Measurements from ENCODE around the gene TMCO4.
A peak's percentile ranks its signal among the peaks of the same experiment; 100 is the strongest.

TMCO4 gene

DNA sequence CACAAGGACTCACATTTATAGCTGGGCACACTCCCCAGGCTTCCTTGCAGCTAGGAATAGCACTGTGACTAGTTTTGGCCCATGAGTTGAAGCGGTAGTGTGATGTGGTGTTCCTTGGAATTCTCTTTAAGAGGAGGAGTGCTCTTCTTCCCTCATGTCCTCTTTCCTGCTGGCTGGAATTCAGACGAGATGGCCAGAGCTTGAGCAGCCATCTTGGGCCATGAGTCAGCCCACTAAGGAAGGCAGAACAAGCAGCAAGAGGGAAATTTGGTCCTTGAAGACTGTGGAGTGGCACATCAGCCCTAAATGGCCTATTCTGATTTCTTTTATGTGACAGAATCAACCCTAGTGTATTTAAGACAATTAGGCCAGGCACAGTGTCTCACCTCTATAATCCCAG is 115.0 kb downstream of the TMCO4 start:
- no peak for DNase-seq (ENCODE audit: low spot score)

DNA sequence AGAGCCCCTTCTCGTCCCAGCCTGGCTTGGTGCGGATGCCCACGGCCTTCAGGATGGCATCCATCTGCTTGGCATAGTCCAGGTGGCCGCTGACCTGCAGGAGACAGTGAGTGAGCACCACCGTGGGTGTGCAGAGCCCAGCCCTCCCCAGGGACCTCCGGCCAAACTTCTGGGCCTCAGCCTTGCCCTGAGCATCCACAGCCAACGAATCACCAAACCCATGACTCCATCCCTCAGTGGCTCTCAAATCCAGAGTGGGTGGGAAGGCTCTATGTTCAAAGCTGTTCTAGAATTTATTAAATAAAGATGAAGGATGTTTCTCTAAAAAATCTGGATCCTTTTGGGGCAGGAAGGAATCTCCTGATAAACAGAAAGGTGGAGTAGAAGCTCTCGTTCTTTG is 116.4 kb downstream of the TMCO4 start:
- no peak for DNase-seq (ENCODE audit: low spot score)

DNA sequence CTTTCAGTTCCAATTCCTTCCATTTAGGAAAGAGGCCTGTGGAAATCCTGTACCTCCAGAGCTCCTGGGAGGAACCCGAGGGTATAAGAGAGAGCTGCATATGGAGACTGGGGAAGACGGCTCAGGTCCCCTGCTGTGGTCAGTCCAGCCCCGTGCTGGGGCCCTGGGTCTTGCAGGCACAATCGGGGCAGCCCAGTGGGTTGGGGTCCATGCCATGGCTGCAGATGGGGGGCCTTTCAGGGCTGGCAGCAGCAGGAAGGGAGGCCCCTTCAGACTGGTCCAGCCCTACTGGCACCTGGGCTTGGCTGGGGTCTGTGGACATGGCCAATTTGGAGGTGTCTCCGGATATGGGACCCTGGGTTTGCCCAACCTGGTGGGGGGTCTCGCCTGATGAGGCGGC is 116.8 kb downstream of the TMCO4 start:
- DNase-seq (ENCODE audit: low spot score) = no peak

DNA sequence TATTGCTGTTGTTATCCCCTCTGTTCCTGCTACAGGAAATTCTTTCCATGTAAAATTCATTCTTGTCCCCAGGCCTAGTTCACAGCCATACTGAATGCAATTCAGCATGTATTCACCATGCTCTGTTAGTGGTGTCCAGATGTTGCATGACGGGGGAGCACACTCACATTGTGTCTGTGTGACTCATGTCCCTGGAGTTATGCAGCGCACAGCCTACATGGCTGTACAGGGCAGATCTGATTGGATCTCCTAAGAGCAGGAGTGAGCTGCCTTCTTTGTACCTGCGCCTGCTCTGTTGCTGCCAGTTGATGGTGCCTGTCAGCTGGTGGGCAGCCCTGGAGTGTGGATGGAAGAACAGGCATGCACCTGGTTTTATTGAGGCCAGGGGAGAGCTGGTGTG is 117.5 kb downstream of the TMCO4 start:
- no peak for DNase-seq (ENCODE audit: low spot score)

DNA sequence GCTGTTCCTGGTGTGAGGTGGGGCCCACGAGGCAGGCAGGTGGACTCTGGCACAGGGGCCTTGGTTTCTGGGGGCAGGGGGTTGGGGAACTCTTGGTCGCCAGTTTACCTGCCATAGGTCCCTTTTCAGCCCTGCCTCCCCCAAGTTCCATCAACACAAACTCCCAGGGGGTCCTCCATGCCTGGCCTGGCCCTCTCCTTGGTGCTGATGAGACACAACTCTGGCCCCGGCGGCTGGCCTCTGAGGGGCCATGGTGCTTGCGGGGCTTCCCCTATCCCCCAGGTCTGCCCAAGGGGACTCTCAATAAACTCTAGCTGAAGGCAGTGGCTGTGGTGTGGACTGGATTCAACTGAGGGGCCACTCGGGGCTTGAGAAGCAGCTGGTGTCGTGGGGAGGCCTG is 119.1 kb downstream of the TMCO4 start:
- no peak for DNase-seq (ENCODE audit: low spot score)

DNA sequence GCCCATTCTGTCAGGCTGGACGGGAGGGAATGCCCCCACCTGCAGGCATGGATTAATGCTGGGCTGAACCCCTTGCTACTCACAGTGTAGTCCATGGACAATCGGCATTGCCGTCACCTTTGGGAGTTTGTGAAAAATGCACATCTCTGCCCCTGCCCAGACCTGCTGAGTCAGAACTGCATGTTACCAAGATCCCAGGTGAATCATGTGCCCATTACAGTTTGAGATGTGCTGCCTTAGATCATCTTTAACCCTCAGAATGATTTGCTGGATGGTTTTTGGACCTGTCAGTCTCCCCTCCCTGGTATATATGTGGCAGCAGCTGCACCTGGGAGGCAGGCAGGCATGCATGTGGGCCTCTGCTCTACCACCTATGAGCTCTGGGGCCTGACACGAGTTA is 120.0 kb downstream of the TMCO4 start:
- DNase-seq (ENCODE audit: low spot score) = no peak

DNA sequence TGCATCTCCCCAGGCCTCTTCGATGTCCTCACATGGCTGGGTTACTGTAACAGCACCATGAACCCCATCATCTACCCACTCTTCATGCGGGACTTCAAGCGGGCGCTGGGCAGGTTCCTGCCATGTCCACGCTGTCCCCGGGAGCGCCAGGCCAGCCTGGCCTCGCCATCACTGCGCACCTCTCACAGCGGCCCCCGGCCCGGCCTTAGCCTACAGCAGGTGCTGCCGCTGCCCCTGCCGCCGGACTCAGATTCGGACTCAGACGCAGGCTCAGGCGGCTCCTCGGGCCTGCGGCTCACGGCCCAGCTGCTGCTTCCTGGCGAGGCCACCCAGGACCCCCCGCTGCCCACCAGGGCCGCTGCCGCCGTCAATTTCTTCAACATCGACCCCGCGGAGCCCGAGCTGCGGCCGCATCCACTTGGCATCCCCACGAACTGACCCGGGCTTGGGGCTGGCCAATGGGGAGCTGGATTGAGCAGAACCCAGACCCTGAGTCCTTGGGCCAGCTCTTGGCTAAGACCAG is 120.7 kb downstream of the TMCO4 start:
- no peak for DNase-seq (ENCODE audit: low spot score)

DNA sequence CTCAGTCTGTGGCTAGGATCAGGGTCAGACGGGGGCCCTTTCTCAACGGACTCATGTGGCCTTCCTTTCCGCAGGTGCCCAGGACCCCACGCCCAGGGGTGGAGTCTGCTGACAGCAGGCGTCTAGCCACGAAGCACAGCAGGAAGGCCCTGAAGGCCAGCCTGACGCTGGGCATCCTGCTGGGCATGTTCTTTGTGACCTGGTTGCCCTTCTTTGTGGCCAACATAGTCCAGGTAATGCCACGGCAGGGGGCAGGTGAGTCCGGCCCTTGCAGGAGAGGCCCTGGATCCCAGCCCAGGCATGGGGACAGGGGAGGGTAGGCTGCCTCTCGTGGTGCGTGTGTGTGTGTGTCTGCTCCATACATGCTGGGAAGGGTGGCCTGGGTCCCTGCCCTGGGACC is 121.2 kb downstream of the TMCO4 start:
- no peak for DNase-seq (ENCODE audit: low spot score)

DNA sequence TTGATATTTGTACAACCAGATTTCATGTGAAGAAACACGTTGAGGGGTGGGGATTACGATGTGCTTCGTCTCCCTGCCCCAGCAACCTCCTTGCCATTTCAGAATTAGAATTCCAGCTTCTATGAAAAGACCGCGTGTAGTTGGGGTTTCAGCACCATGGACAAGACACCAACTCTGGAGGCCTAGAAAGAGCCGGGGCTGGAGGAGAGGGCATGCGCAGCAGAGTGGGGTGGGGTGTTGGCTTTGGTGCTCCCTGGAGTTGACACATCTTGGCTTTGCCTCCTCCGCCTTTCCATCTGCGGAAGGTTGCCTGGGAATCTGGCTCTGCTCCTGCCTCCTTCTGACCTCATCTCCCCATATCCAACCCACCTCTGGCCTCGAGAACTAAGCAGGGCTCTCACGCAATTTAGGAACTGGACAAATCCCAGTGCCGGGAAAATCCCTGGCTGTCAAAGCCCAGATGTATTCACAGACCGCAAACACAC is 123.2 kb downstream of the TMCO4 start:
- no peak for DNase-seq (ENCODE audit: low spot score)

DNA sequence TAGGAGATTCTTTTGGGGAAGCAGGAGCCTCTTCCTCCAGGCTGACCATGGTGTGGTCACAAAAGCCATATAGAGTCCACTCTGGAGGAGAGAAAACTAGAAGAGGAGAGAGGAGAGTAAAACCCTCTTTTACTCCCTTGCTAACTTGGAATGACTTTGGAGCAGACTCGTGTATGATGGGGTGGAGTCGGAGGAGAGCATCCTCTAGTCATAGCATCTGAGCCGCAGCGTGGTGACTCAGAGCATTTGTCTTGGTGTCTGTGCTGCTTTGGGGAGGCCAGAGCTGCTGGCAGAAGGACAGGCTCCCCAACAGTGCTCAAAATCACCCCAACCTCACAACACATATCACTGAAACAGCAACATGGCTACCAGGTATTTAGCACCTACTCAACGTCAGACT is 123.9 kb downstream of the TMCO4 start:
- DNase-seq (ENCODE audit: low spot score) = no peak

DNA sequence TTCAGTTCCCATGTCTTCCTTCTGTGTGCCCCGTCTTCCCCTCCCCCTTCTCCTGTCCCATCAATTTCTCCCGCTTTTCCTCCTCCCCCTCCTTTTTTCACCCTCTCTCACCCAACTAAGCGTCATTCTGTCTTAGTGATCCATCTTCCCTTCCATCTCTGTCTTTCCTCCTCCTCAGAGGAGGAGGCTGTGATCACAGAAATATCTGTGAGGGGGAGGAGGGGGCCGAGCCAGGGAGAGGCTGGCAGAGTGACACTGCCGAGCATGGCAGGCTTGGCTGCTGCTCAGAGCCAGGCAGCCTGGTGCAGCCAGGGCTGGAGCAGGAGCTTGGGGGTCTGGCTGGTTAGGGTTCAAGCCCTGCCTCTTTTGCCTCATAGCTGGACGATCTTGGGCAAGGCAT is 127.5 kb downstream of the TMCO4 start:
- no peak for DNase-seq (ENCODE audit: low spot score)

DNA sequence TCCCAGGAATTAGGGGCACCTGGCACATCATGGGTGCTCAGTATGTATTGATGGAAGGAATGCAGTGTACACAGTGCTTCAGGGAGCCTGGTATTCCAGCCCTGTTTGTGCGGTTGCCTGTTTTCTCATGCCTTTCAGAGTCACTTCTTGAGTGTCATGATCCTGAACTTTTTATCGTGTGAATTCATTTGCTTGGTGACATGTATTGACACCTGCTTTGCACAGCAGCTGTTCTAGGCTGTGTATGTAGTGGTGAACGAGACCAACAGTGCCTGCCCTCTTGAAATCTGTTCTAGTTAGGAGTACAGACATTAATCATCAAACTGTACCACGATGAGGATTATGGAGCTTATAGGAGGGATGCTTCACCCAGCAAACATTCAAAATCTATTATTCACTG is 128.9 kb downstream of the TMCO4 start:
- no peak for DNase-seq (ENCODE audit: low spot score)

DNA sequence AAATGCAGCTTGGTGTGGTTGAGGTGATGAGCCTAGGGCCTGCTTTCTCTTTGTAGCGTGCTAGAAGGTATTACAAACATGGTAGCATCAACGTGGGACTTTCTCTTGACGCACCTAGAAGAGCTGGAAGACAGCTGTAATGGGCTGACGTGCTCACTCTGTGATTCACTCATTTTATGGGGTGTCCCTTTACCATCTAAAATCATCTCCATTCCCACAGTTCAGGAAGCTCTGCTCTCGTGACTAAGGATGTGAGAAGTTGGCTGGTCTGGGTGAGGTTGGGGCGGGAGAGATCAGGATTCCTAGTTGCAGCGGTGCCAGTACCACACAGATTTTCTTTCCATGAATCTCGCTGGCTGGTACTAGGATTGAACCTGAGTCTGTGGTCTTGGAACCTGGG is 130.8 kb downstream of the TMCO4 start:
- no peak for DNase-seq (ENCODE audit: low spot score)

DNA sequence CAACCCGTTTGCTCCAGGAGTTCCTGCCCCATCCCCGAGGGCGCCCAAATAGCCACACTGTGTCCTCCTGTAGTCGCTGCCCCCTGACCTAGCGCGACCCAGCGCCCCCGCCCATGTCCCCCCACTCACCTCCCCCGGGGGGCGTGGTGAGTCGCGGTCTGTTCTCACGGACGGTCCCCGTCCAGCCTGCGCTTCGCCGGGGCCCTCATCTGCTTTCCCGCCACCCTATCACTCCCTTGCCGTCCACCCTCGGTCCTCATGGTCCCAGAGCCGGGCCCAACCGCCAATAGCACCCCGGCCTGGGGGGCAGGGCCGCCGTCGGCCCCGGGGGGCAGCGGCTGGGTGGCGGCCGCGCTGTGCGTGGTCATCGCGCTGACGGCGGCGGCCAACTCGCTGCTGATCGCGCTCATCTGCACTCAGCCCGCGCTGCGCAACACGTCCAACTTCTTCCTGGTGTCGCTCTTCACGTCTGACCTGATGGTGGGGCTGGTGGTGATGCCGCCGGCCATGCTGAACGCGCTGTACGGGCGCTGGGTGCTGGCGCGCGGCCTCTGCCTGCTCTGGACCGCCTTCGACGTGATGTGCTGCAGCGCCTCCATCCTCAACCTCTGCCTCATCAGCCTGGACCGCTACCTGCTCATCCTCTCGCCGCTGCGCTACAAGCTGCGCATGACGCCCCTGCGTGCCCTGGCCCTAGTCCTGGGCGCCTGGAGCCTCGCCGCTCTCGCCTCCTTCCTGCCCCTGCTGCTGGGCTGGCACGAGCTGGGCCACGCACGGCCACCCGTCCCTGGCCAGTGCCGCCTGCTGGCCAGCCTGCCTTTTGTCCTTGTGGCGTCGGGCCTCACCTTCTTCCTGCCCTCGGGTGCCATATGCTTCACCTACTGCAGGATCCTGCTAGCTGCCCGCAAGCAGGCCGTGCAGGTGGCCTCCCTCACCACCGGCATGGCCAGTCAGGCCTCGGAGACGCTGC is 133.9 kb downstream of the TMCO4 start:
- DNase-seq (ENCODE audit: low spot score) = no peak

DNA sequence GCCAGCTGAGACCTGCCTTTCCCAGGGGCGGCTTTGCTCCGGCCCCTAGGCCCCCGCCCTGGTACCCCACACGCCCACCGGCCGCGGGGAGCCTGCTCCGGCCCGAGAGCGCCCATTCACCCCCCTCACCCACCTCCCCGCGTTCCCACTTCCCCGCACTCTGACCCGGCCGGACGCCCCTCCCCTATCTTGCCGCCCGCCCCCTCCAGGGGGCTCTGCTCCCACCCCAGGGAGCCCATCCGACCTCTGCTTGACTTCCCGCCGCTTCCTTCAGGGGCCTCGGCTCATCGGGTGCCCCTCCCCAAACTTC is 134.6 kb downstream of the TMCO4 start:
- no peak for DNase-seq (ENCODE audit: low spot score)

DNA sequence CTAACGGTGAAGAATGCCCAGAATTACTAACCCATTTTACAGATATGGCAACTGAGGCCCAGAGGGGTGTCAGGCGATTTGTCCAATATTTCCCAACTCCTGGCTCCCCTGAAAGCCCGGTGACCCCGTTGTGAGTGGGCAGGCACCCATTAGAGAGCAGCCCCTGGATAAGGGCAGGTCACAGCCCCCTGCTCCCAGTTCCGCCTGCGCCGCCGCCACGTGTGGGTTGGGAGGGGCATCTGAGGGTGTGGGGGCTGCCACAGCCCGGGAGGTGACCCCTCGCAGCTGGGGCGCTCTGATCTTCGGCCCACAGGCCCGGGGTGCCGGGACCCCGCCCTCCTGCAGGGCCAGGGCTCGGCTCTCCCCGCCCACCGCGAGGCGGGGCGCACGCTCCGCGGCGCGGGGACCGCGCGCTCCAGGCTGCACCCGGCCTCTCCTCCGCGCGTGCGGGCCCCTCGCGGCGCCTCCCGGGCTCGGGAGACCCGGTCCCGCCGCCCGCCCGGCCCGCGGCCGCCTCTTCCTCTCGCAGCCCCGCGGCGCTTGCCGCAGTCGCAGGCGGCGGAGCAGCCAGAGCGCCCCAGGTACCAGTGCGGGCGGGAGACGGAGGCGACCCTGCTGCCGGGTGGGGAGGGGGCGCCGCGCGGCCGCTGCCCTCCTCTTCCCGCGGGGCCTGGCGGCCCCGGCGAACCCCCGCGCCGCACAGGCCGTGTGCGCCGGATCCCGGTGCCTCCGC is 135.1 kb downstream of the TMCO4 start, which contains the start of gene HTR6:
Gene HTR6, plus strand, starts transcription at position 423 of the 733 bp plus-strand sequence. CDS start 879 bp downstream, outside the sequence.
- DNase-seq (ENCODE audit: low spot score) = no peak

DNA sequence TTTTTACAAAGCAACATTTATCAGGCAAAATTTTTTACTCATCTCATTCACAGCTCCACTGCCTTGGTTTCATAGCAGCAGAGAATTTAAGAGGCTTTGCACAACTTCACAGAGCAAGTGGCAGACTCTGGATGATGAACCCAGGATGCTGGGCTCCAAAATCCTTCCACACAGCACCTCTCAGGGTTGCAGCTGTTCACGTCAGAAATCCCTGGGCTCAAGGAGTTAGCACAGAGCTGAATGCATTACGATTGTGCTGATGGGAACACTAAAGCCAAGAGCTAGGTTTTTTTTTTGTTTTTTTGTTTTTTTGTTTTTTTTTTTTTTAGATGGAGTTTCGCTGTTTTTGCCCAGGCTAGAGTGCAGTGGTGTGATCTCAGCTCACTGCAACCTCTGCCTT is 137.4 kb downstream of the TMCO4 start:
- no peak for DNase-seq (ENCODE audit: low spot score)

DNA sequence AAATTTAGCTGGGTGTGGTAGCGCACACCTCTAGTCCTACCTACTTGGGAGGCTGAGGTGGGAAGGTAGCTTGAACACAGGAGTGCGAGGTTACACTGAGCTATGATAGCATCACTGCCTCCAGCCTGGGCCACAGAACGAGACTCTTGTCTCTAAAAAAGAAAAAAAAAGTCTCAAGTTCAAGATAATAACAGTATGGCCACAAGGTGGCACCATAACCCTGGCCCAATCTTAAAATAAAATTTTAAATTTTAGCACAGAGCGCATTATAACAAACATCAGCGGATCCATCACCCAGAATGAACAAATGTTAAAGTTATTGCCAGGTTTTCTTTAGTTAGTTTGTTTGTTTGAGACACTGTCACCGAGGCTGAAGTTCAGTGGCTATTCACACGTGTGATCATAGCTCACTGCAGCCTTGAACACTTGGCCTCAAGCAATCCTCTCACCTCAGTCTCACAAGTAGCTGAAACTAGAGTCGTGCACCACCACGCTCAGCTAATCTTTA is 137.9 kb downstream of the TMCO4 start:
- DNase-seq (ENCODE audit: low spot score) = peak; percentile 35

DNA sequence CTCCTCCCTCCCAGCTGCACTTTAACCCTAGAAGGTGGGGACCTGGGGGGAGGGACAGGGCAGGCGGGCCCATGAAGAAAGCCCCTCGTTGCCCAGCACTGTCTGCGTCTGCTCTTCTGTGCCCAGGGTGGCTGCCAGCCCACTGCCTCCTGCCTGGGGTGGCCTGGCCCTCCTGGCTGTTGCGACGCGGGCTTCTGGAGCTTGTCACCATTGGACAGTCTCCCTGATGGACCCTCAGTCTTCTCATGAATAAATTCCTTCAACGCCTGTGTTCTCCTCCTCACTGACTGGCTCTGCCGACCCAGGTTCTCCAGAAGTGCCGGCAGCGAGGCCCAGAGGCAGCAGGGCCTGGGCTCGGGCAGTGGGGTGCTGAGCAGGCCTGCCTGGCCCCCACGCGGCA is 141.5 kb downstream of the TMCO4 start:
- DNase-seq (ENCODE audit: low spot score) = no peak

DNA sequence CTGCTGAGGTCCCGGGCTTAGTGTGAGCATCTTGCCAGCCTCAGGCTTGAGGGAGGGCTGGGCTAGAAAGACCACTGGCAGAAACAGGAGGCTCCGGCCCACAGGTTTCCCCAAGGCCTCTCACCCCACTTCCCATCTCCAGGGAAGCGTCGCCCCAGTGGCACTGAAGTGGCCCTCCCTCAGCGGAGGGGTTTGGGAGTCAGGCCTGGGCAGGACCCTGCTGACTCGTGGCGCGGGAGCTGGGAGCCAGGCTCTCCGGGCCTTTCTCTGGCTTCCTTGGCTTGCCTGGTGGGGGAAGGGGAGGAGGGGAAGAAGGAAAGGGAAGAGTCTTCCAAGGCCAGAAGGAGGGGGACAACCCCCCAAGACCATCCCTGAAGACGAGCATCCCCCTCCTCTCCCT is 142.2 kb downstream of the TMCO4 start:
- no peak for DNase-seq (ENCODE audit: low spot score)

DNA sequence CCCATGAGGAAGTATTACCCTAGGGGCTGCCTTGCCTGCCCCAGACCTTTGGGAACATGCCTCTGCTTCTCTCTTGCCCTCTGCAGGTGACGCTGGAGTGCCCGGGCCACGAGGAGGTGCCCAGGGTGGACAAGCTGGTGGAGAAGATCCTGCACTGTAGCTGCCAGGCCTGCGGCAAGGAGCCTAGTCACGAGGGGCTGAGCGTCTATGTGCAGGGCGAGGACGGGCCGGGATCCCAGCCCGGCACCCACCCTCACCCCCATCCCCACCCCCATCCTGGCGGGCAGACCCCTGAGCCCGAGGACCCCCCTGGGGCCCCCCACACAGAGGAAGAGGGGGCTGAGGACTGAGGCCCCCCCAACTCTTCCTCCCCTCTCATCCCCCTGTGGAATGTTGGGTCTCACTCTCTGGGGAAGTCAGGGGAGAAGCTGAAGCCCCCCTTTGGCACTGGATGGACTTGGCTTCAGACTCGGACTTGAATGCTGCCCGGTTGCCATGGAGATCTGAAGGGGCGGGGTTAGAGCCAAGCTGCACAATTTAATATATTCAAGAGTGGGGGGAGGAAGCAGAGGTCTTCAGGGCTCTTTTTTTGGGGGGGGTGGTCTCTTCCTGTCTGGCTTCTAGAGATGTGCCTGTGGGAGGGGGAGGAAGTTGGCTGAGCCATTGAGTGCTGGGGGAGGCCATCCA is 142.8 kb downstream of the TMCO4 start:
- DNase-seq (ENCODE audit: low spot score) = no peak

DNA sequence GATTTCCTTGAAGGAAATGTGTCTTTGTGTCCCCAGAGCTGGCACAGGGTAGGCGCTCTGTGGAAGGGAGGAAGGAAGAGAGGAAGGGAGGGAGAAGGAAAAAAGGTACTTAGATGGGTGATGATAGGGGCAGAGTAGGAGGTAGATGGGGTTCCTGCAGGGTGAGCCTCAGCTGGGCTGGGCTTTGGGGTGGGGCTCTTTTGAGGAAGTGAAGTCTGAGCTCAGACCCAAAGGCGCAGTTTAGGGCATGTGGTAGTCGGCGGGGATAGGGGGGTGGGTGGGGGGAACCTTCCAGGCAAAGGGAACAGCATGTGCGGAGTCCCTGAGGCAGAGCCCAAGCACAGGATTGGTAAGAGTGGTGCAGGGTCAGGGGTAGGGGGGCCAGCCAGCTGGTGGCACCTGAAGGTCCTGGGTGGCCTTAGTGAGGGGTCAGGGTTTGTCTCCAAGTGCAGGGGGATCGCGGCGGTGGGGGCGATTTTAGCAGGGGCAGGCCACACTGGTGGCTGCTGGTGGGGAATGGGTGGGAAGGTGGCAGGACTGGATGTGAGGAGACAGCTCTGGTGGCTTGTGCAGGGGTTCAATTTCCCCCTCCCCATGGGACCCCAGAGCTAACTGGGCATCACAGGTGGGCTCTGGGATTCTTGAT is 143.5 kb downstream of the TMCO4 start:
- DNase-seq (ENCODE audit: low spot score) = no peak
